Keratinocyte (primary cell): ENCODE data around the gene B4GAT1. TPM values are rescaled to one million over a fixed set of nuclear protein-coding genes. Genes with fewer than 3 reads are reported as not detected.

Experiments used
- DNase-seq: peaks from one replicate; pipeline ENCODE4 v3.0.0-alpha.2; 2011; ENCODE audit warnings: low read depth, missing footprints, low spot score
- FAIRE-seq: peaks from 2 replicates; lab custom pipeline; 2011; peaks lifted over from hg19 to GRCh38; lab: Jason Lieb, UNC
- H2AFZ ChIP-seq: 2 replicates; pipeline ENCODE4 v1.6.0; 2012; ENCODE audit warnings: low read length, control low read depth, inconsistent platforms; ENCODE audit not compliant: control insufficient read depth
- H3K27ac ChIP-seq: 2 replicates; pipeline ENCODE4 v1.5.1; 2011; ENCODE audit warnings: low read length; ENCODE audit not compliant: control insufficient read depth, insufficient read depth
- H3K27me3 ChIP-seq: 3 replicates; pipeline ENCODE4 v1.6.0; 2011; ENCODE audit warnings: low read length; ENCODE audit not compliant: control insufficient read depth, insufficient read depth; ENCODE audit errors: extremely low read depth
- H3K36me3 ChIP-seq, 2 experiments: 2 replicates in 1 of 2; 3 replicates in 1 of 2; pipeline ENCODE4 v1.5.1; 2011; ENCODE audit warnings: low read length in 2 of 2, mild to moderate bottlenecking in 1 of 2; ENCODE audit not compliant: control insufficient read depth in 2 of 2, insufficient read depth in 2 of 2; ENCODE audit errors: extremely low read depth in 1 of 2
- H3K4me1 ChIP-seq: 3 replicates; pipeline ENCODE4 v1.5.1; 2011; ENCODE audit warnings: low read length; ENCODE audit not compliant: control insufficient read depth, insufficient read depth; ENCODE audit errors: extremely low read depth
- H3K4me2 ChIP-seq: 3 replicates; pipeline ENCODE4 v1.6.0; 2011; ENCODE audit warnings: low read depth, low read length; ENCODE audit not compliant: control insufficient read depth, insufficient read depth; ENCODE audit errors: extremely low read depth
- H3K4me3 ChIP-seq, 3 experiments: fragments of 200-600 bp in 1 of 3; sonication (generic) in 1 of 3; 2 replicates in 2 of 3; 3 replicates in 1 of 3; pipeline ENCODE4 v1.5.1; 2011 to 2016; ENCODE audit warnings: low read length in 3 of 3, mild to moderate bottlenecking in 3 of 3, control low read depth in 2 of 3, inconsistent platforms in 1 of 3, low read depth in 1 of 3, mixed read lengths in 1 of 3, mixed run types in 1 of 3, moderate library complexity in 1 of 3; ENCODE audit not compliant: control insufficient read depth in 2 of 3, insufficient read depth in 2 of 3; ENCODE audit errors: extremely low read depth in 1 of 3
- H3K79me2 ChIP-seq: 2 replicates; pipeline ENCODE4 v1.6.0; 2012; ENCODE audit warnings: low read length; ENCODE audit not compliant: control insufficient read depth, insufficient read depth
- H3K9ac ChIP-seq: 3 replicates; pipeline ENCODE4 v1.6.0; 2011; ENCODE audit warnings: low read length; ENCODE audit not compliant: control insufficient read depth, insufficient read depth; ENCODE audit errors: extremely low read depth
- H3K9me1 ChIP-seq: 3 replicates; pipeline ENCODE4 v1.6.0; 2011; ENCODE audit warnings: low read length; ENCODE audit not compliant: control insufficient read depth, insufficient read depth; ENCODE audit errors: extremely low read depth
- H3K9me3 ChIP-seq: 2 replicates; pipeline ENCODE4 v1.5.1; 2012; ENCODE audit warnings: low read depth, low read length; ENCODE audit not compliant: control insufficient read depth
- H4K20me1 ChIP-seq: 3 replicates; pipeline ENCODE4 v1.6.0; 2011; ENCODE audit warnings: low read length; ENCODE audit not compliant: control insufficient read depth, insufficient read depth; ENCODE audit errors: extremely low read depth
- EZH2 ChIP-seq: IDR thresholded peaks from one replicate; pipeline ENCODE4 v1.6.1; 2012; ENCODE audit warnings: inconsistent platforms, mild to moderate bottlenecking, low read length, moderate library complexity
- dilution Hi-C: fragments of 300-500 bp; cut with MboI; formaldehyde crosslinking; loops from one replicate; pipeline ENCODE4 v1.7.0; 2020; ENCODE audit warnings: low sequenced_read_pairs; ENCODE audit not compliant: extremely low pct_ligation_motif_present
- polyA plus RNA-seq, 5 experiments: library from polyadenylated mRNA; depleted of rRNA in 3 of 5; stranded (reverse) in 3 of 5; stranded (forward) in 1 of 5; unstranded in 1 of 5; fragments of >200 nt; gene quantifications; 1 replicate in 1 of 5; 2 replicates in 3 of 5; 3 replicates in 1 of 5; pipeline versions ENCODE4 v1.2.1 to v1.2.3, GENCODE V29; 2011 to 2012; ENCODE audit warnings: missing spikeins in 2 of 5, low read depth in 1 of 5, low replicate concordance in 1 of 5
- TF ChIP-seq, protein P1 (sequence below), 3 experiments: IDR thresholded peaks in 1 of 3; conservative IDR thresholded peaks in 1 of 3; optimal IDR thresholded peaks in 1 of 3; 2 replicates in 2 of 3; 3 replicates in 1 of 3; pipeline versions ENCODE3 to v1.5.1; 2011; ENCODE audit warnings: low read length in 3 of 3, mild to moderate bottlenecking in 3 of 3, moderate library complexity in 2 of 3, control low read depth in 1 of 3, inconsistent platforms in 1 of 3; ENCODE audit not compliant: insufficient read depth in 2 of 3; ENCODE audit errors: extremely low read depth in 1 of 3

Gene B4GAT1
- polyA plus RNA-seq, 1 donor (not counting 4 experiments of a cell fraction or from before 2014, with no cell fraction given), result 5.2 TPM

DNA sequence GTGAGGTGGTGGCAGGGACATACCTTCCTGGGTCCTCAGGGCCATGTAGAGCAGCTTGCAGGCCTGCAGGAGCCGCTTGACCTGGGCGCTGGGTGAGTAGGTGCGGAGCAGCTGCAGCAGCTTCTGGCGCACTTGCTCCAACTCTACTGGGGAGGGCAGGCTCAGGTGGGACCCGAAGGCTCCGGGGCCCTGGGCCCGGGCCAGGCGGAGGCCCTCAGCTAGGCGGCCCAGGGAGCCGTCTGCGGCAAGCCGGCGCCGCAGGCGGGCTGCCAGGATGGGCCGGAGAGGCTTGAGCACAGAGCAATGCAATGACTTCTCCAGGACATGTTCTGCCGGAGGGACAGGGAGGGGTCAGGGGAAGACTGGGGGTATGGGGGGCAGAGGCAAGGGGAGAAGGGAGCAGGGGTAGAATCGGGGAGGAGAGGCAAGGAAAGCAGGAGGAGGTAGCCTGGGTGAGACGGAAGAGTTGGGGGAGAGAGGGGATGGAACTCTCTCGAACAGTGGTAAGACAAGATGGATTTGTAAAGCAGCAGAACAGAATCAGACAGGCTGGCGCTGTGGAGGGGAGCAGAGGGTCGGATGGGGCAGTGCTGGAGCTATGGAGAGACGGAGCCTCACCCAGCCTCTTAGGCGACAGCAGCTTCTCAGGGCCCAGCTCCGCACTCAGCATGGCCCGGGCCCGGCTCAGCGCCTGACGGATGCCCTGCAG is 13.4 kb downstream of the B4GAT1 start:
- no peak overlapping the region for H3K27ac ChIP-seq
- no peaks in the 10 kb centered on the region for H3K27me3 ChIP-seq
- H3K4me1 ChIP-seq, result peaks cover 42% of the 10 kb centered on the region
- H3K9me1 ChIP-seq, result peaks cover 6% of the 10 kb centered on the region
- dilution Hi-C loops, result no loop called here
- no peak for FAIRE-seq
- peaks cover 3% of the 10 kb centered on the region for H4K20me1 ChIP-seq
- H3K79me2 ChIP-seq, result peaks cover 22% of the 10 kb centered on the region
- H3K4me2 ChIP-seq, result peak overlapping the region; percentile 95
- no peaks in the 10 kb centered on the region for H3K9me3 ChIP-seq
- H3K4me3 ChIP-seq, result peak overlapping the region; percentile 32 to 60 (median 51)
- no peak for TF ChIP-seq EZH2
- TF ChIP-seq, protein P1, sequence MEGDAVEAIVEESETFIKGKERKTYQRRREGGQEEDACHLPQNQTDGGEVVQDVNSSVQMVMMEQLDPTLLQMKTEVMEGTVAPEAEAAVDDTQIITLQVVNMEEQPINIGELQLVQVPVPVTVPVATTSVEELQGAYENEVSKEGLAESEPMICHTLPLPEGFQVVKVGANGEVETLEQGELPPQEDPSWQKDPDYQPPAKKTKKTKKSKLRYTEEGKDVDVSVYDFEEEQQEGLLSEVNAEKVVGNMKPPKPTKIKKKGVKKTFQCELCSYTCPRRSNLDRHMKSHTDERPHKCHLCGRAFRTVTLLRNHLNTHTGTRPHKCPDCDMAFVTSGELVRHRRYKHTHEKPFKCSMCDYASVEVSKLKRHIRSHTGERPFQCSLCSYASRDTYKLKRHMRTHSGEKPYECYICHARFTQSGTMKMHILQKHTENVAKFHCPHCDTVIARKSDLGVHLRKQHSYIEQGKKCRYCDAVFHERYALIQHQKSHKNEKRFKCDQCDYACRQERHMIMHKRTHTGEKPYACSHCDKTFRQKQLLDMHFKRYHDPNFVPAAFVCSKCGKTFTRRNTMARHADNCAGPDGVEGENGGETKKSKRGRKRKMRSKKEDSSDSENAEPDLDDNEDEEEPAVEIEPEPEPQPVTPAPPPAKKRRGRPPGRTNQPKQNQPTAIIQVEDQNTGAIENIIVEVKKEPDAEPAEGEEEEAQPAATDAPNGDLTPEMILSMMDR (optimal IDR thresholded peaks at IDR 0.05 in 1 of 3, IDR thresholded peaks at IDR 0.05 in 1 of 3, conservative IDR thresholded peaks at IDR 0.05 in 1 of 3; ENCODE audit: extremely low read depth in 1 of 3, insufficient read depth in 2 of 3, low read length in 3 of 3), result no peak
- no peak overlapping the region for H2AFZ ChIP-seq
- DNase-seq, result no peak
- H3K9ac ChIP-seq, result no peak overlapping the region
- peaks cover 23 to 45% of the 10 kb centered on the region in 2 experiments for H3K36me3 ChIP-seq

GRCh38 chr11:66333220-66333877 is 14.1 kb downstream of the B4GAT1 start:
- Histone ChIP-seq H3K79me2 (peaks cover 22% of the 10 kb centered on the region), H3K9me1 (peaks cover 3% of the 10 kb centered on the region), H3K27ac (no peak overlapping the region), H3K27me3 (no peaks in the 10 kb centered on the region), H3K9ac (no peak overlapping the region), H3K36me3 (peaks cover 23 to 38% of the 10 kb centered on the region in 2 experiments), H3K9me3 (no peaks in the 10 kb centered on the region), H3K4me1 (peaks cover 40% of the 10 kb centered on the region), H3K4me3 (peak overlapping the region in 1 of 3 experiments; percentile 60), H4K20me1 (peaks cover 3% of the 10 kb centered on the region), H3K4me2 (peak overlapping the region; percentile 32), H2AFZ (no peak overlapping the region)
- FAIRE-seq (no peak), DNase-seq (no peak)
- dilution Hi-C loops, result no loop called here
- TF ChIP-seq EZH2, result no peak
- TF ChIP-seq, protein P1 (optimal IDR thresholded peaks at IDR 0.05 in 1 of 3, IDR thresholded peaks at IDR 0.05 in 1 of 3, conservative IDR thresholded peaks at IDR 0.05 in 1 of 3; ENCODE audit: extremely low read depth in 1 of 3, insufficient read depth in 2 of 3, low read length in 3 of 3), result no peak
